Mesenteric fat pad (tissue), 1 donor: ENCODE data around the gene DOK5. TPM values are rescaled to one million over a fixed set of nuclear protein-coding genes. Genes with fewer than 3 reads are reported as not detected.
"Not testable (repeated sequence)": the region's sequence is repeated elsewhere in the genome, so short reads cannot be mapped to it uniquely, and the experiment has no call there.

Source experiments
- DNase-seq: peaks from one replicate; pipeline ENCODE4 v3.0.0-alpha.2; 2020; ENCODE audit warnings: low spot score
- long read RNA-seq: library from polyadenylated mRNA; unstranded; transcript quantifications from one replicate; pipeline ENCODE4 v2.0.0, GENCODE V29; 2020
- total RNA-seq: library from RNA; stranded (reverse); fragmentation: NEBNext Ultra II Directional; extraction: Animal tissue kit (Norgen Biotek cat#: 25700); gene quantifications from one replicate; pipeline ENCODE4 v1.2.1, GENCODE V29; 2021
- donor health status: DM: yes; HTN: yes; CAD: no.

Gene DOK5
- 4.6 TPM for total RNA-seq
- long read RNA-seq, transcript DOK5-201 (8 exons, 1,963 nt): major isoform, 32 of 37 reads
- long read RNA-seq, partial matches to known transcripts: 2 of 37 reads
- long read RNA-seq, other reads (novel, unspliced or antisense): 2 of 37 reads

- no peak for DNase-seq
Observed at GRCh38 chr20:54475334-54476168, at the start of gene DOK5. Gene DOK5 (plus strand): TSS chr20:54475593. CDS start chr20:54475947, 354 bp downstream.

GRCh38 chr20:54429364-54429763 lies 46.0 kb upstream of the DOK5 start:
- DNase-seq: no peak

GRCh38 chr20:54431156-54431944 lies 44.0 kb upstream of the DOK5 start:
- no peak for DNase-seq

- DNase-seq: no peak
Observed at GRCh38 chr20:54432966-54433365, 42.4 kb upstream of the DOK5 start.

GRCh38 chr20:54433636-54434035 lies 41.8 kb upstream of the DOK5 start:
- no peak for DNase-seq

- no peak for DNase-seq
Observed at GRCh38 chr20:54434196-54434595, 41.2 kb upstream of the DOK5 start.

- DNase-seq: no peak
Observed at GRCh38 chr20:54435015-54435414, 40.4 kb upstream of the DOK5 start.

GRCh38 chr20:54436410-54436809 lies 39.0 kb upstream of the DOK5 start:
- not testable (repeated sequence) for DNase-seq

GRCh38 chr20:54438166-54438565 lies 37.2 kb upstream of the DOK5 start:
- no peak for DNase-seq

GRCh38 chr20:54450207-54450606 lies 25.2 kb upstream of the DOK5 start:
- DNase-seq: no peak

- no peak for DNase-seq
Observed at GRCh38 chr20:54451171-54451570, 24.2 kb upstream of the DOK5 start.

GRCh38 chr20:54452277-54452676 lies 23.1 kb upstream of the DOK5 start:
- DNase-seq: no peak

GRCh38 chr20:54454982-54455381 lies 20.4 kb upstream of the DOK5 start:
- DNase-seq: no peak

- DNase-seq: no peak
Observed at GRCh38 chr20:54456423-54456822, 19.0 kb upstream of the DOK5 start.

- no peak for DNase-seq
Observed at GRCh38 chr20:54456961-54457360, 18.4 kb upstream of the DOK5 start.

GRCh38 chr20:54458219-54458618 lies 17.2 kb upstream of the DOK5 start:
- DNase-seq: no peak

GRCh38 chr20:54459279-54459678 lies 16.1 kb upstream of the DOK5 start:
- DNase-seq: no peak

- DNase-seq: no peak
Observed at GRCh38 chr20:54464003-54464402, 11.4 kb upstream of the DOK5 start.

- no peak for DNase-seq
Observed at GRCh38 chr20:54466127-54466526, 9.3 kb upstream of the DOK5 start.

GRCh38 chr20:54467622-54468021 lies 7.8 kb upstream of the DOK5 start:
- no peak for DNase-seq

GRCh38 chr20:54468082-54468481 lies 7.3 kb upstream of the DOK5 start:
- DNase-seq: no peak

GRCh38 chr20:54469293-54469692 lies 6.1 kb upstream of the DOK5 start:
- no peak for DNase-seq
